ENCODE measurements around the gene RBFOX1.

DNA sequence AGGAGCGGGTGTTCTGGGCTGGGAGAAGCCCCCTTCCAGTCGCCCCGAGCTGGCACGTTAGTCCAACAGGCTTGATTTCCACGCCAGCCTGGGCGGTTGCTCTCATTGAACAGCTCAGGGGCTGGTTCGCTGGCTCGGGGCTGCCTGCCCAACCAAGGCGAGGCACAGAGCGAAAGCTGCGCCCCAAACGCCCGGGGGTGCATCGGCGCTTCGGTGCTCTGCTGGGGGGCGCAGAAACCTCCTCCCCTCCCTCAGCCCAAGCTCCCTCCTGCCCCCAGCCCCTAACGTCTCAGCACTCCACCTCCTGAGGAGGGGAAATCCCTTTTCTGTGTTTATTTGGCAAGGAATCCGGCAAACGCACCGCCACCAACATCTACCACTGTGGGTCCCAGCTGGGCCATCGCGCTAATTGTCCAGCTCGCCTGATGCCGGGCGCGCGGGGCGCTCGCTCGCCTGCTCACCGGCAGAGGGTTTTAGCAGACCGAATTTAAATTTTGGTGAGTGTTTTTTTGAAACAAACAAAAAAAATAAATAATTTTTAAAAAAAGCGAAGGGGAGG is 29.5 kb upstream of the RBFOX1 start:
- TF ChIP-seq CTCF (IDR thresholded peaks at IDR 0.05) (no peak), POLR2A (IDR thresholded peaks at IDR 0.05) (no peak)
